PC-9 (cell line): ENCODE results near the gene OR5D18. TPM values are rescaled to one million over a fixed set of nuclear protein-coding genes. Genes with fewer than 3 reads are reported as not detected.
"Not testable (repeated sequence)": the region's sequence is repeated elsewhere in the genome, so short reads cannot be mapped to it uniquely, and the experiment has no call there.

Experiments used
- BruUV-seq: library from RNA; stranded (reverse); fragments of 400-500 nt; replicated peaks from 2 replicates; lab custom pipeline; 2021; lab: Mats Ljungman, UMichigan
- CTCF ChIA-PET: fragments of 300-600 bp; sonication (Branson Sonifier 250); formaldehyde crosslinking; loops from one replicate; lab custom pipeline; 2022; ENCODE audit warnings: antibody characterized with exemption; lab: Charles Lee
- POLR2A ChIA-PET: fragments of 300-600 bp; sonication (Branson Sonifier 250); formaldehyde crosslinking; loops from one replicate; lab custom pipeline; 2022; ENCODE audit warnings: antibody characterized with exemption; ENCODE audit not compliant: unreplicated experiment; lab: Charles Lee
- DNase-seq, 2 experiments: peaks; one replicate each; pipeline versions ENCODE4 v3.0.0 to v3.0.0-alpha.2; 2015 to 2022; ENCODE audit warnings: mixed read lengths in 1 of 2
- H2AFZ ChIP-seq: fragments of 200-600 bp; sonication (generic); 2 replicates; pipeline ENCODE4 v1.8.1; 2017; ENCODE audit warnings: antibody characterized with exemption
- H3F3A ChIP-seq: fragments of 200-600 bp; sonication (generic); 2 replicates; pipeline ENCODE4 v1.8.1; 2017; ENCODE audit warnings: antibody characterized with exemption, mild to moderate bottlenecking, low read depth; ENCODE audit not compliant: insufficient read depth
- H3K27ac ChIP-seq: fragments of 200-600 bp; sonication (generic); 2 replicates; pipeline ENCODE4 v1.6.1; 2016; ENCODE audit warnings: mixed run types
- H3K27me3 ChIP-seq: fragments of 200-600 bp; sonication (generic); 2 replicates; pipeline ENCODE4 v1.6.1; 2016; ENCODE audit warnings: low read depth, mixed run types; ENCODE audit not compliant: insufficient read depth
- H3K36me3 ChIP-seq: fragments of 200-600 bp; sonication (generic); 2 replicates; pipeline ENCODE4 v1.6.1; 2016; ENCODE audit warnings: low read depth, mixed run types
- H3K4me1 ChIP-seq: fragments of 200-600 bp; sonication (generic); replicated peaks from 2 replicates; pipeline ENCODE4 v1.6.1; 2016; ENCODE audit warnings: mixed run types; ENCODE audit not compliant: insufficient read depth
- H3K4me2 ChIP-seq: fragments of 200-600 bp; sonication (generic); 2 replicates; pipeline ENCODE4 v1.6.1; 2017; ENCODE audit warnings: mixed run types
- H3K4me3 ChIP-seq: fragments of 200-600 bp; sonication (generic); 2 replicates; pipeline ENCODE4 v1.6.1; 2016; ENCODE audit warnings: mixed run types
- H3K79me2 ChIP-seq: fragments of 200-600 bp; sonication (generic); 2 replicates; pipeline ENCODE4 v1.6.1; 2017; ENCODE audit warnings: low read depth, mixed run types
- H3K9me2 ChIP-seq: fragments of 200-600 bp; sonication (generic); 2 replicates; pipeline ENCODE4 v1.8.1; 2017; ENCODE audit warnings: mild to moderate bottlenecking; ENCODE audit not compliant: insufficient read depth
- H3K9me3 ChIP-seq: fragments of 200-600 bp; sonication (generic); 2 replicates; pipeline ENCODE4 v1.8.1; 2016; ENCODE audit warnings: low read depth; ENCODE audit not compliant: insufficient read depth
- H4K20me1 ChIP-seq: fragments of 200-600 bp; sonication (generic); 2 replicates; pipeline ENCODE4 v1.8.1; 2017; ENCODE audit not compliant: insufficient read depth
- CTCF ChIP-seq: fragments of 200-600 bp; sonication (generic); conservative IDR thresholded peaks from 2 replicates; pipeline ENCODE4 v1.6.1; 2017; ENCODE audit warnings: mixed run types, antibody characterized with exemption, mild to moderate bottlenecking, moderate library complexity
- EZH2 ChIP-seq: fragments of 200-600 bp; sonication (generic); IDR thresholded peaks from 2 replicates; pipeline ENCODE4 v1.8.0; 2017; ENCODE audit warnings: antibody characterized with exemption, low read depth
- intact Hi-C: fragments of 100-400 bp; cut with micrococcal nuclease; formaldehyde crosslinking; loops from one replicate; pipeline ENCODE4 v1.10.0; 2022; ENCODE audit not compliant: unreplicated experiment
- total RNA-seq: library from RNA; stranded (reverse); gene quantifications from 2 replicates; pipeline ENCODE4 v1.2.3, GENCODE V29; 2021

OR5D18 gene
- total RNA-seq, 1 experiment from 2014 or later, result not detected

GRCh38 chr11:55847453-55847852, 28.0 kb downstream of the OR5D18 start:
- Histone ChIP-seq H3K9me3 (no peaks in the 10 kb centered on the region; the same call in 1 of the 2 replicates), H3K9me2 (no peaks in the 10 kb centered on the region; the same call in 1 of the 2 replicates), H3K27me3 (no peaks in the 10 kb centered on the region), H3K4me3 (no peak overlapping the region), H3K36me3 (no peaks in the 10 kb centered on the region), H3F3A (no peaks in the 10 kb centered on the region), H3K4me1 (no peaks in the 10 kb centered on the region), H2AFZ (no peak overlapping the region), H4K20me1 (no peaks in the 10 kb centered on the region), H3K27ac (no peak overlapping the region), H3K79me2 (no peaks in the 10 kb centered on the region), H3K4me2 (no peak overlapping the region)
- CTCF ChIA-PET, result no interaction called here
- intact Hi-C loops, result no loop called here
- BruUV-seq, result no TSS peak
- TF ChIP-seq EZH2, result no peak
- POLR2A ChIA-PET, result no interaction called here
- no peak for DNase-seq

GRCh38 chr11:55849037-55849436, 29.6 kb downstream of the OR5D18 start:
- Histone ChIP-seq H3K4me3 (no peak overlapping the region), H3F3A (no peaks in the 10 kb centered on the region), H2AFZ (no peak overlapping the region), H3K4me2 (no peak overlapping the region), H3K4me1 (no peaks in the 10 kb centered on the region), H3K9me3 (no peaks in the 10 kb centered on the region; the same call in 1 of the 2 replicates), H3K36me3 (no peaks in the 10 kb centered on the region), H3K9me2 (no peaks in the 10 kb centered on the region; the same call in 1 of the 2 replicates), H3K27ac (no peak overlapping the region), H3K27me3 (no peaks in the 10 kb centered on the region), H3K79me2 (no peaks in the 10 kb centered on the region), H4K20me1 (no peaks in the 10 kb centered on the region)
- CTCF ChIA-PET, result no interaction called here
- no TSS peak for BruUV-seq
- no peak for TF ChIP-seq CTCF
- TF ChIP-seq EZH2, result no peak
- no peak for DNase-seq
- POLR2A ChIA-PET, result no interaction called here
- intact Hi-C loops, result no loop called here

- intact Hi-C loops, result no loop called here
- H3K36me3 ChIP-seq, result no peaks in the 10 kb centered on the region
- H3K9me3 ChIP-seq, result no peaks in the 10 kb centered on the region; the same call in 1 of the 2 replicates
- no peaks in the 10 kb centered on the region for H3K4me1 ChIP-seq
- no peak overlapping the region for H2AFZ ChIP-seq
- no peak for DNase-seq
- H3K27ac ChIP-seq, result no peak overlapping the region
- no peaks in the 10 kb centered on the region; the same call in 1 of the 2 replicates for H3K9me2 ChIP-seq
- H3K27me3 ChIP-seq, result 0 out of 2 replicates have a peak, but pooled peaks cover 3% of the 10 kb centered on the region
- ChIA-PET POLR2A (no interaction called here), CTCF (no interaction called here)
- no peak for TF ChIP-seq CTCF
- no TSS peak for BruUV-seq
- no peaks in the 10 kb centered on the region for H3K79me2 ChIP-seq
- H3F3A ChIP-seq, result no peaks in the 10 kb centered on the region
- no peaks in the 10 kb centered on the region for H4K20me1 ChIP-seq
- no peak overlapping the region for H3K4me2 ChIP-seq
- H3K4me3 ChIP-seq, result no peak overlapping the region
Observed at GRCh38 chr11:55852141-55852540, 32.7 kb downstream of the OR5D18 start.

DNA sequence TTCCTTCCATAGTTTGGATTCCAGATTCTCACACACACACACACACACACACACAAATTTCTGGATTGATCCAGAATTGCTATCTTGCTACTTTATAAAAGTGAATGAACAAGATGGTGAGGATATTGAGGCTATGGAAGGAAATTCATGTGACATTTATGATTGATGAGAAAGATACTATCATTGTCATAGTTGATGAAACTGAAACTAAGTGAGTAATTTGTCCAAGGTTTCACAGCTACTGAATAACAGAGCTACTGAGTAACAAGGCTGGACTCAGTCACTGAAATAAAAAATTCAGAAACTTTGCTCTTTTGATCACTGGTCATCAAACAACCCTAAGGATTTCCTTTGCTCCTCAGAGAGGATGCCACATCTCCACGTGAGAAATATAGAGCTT, 35.3 kb downstream of the OR5D18 start:
- no peak for DNase-seq
- intact Hi-C loops, result no loop called here
- no peak for TF ChIP-seq CTCF

GRCh38 chr11:55867354-55867753, 47.9 kb downstream of the OR5D18 start:
- H4K20me1 ChIP-seq, H3K4me3 ChIP-seq, H3F3A ChIP-seq, intact Hi-C loops, POLR2A ChIA-PET, CTCF ChIA-PET, H3K27ac ChIP-seq, H3K4me2 ChIP-seq, H3K9me2 ChIP-seq, BruUV-seq, DNase-seq, H3K9me3 ChIP-seq, H3K36me3 ChIP-seq, H3K27me3 ChIP-seq, H2AFZ ChIP-seq, H3K79me2 ChIP-seq, H3K4me1 ChIP-seq: not testable (repeated sequence)

More for the DNA sequence above, 35.3 kb downstream of the OR5D18 start:
- no peak overlapping the region for H2AFZ ChIP-seq
- no peaks in the 10 kb centered on the region for H4K20me1 ChIP-seq
- no peak overlapping the region for H3K27ac ChIP-seq
- no peak overlapping the region for H3K4me3 ChIP-seq
- H3K9me2 ChIP-seq, result no peaks in the 10 kb centered on the region; the same call in 1 of the 2 replicates
- H3F3A ChIP-seq, result no peaks in the 10 kb centered on the region
- no peaks in the 10 kb centered on the region for H3K79me2 ChIP-seq
- CTCF ChIA-PET, result no interaction called here
- H3K4me1 ChIP-seq, result no peaks in the 10 kb centered on the region
- 0 out of 2 replicates have a peak, but pooled peaks cover 4% of the 10 kb centered on the region for H3K27me3 ChIP-seq
- no peaks in the 10 kb centered on the region for H3K36me3 ChIP-seq
- no peak overlapping the region for H3K4me2 ChIP-seq
- no TSS peak for BruUV-seq
- POLR2A ChIA-PET, result no interaction called here
- no peaks in the 10 kb centered on the region; the same call in 1 of the 2 replicates for H3K9me3 ChIP-seq
